HCT116 (cell line): ENCODE measurements around the gene SNRPA1. TPM values are rescaled to one million over a fixed set of nuclear protein-coding genes. Genes with fewer than 3 reads are reported as not detected.

Experiments
- ATAC-seq: fragments of 200-7000 bp; cut with Tn5 transposase; 2 replicates; pipeline ENCODE4 v1.9.1; 2020; ENCODE audit warnings: mild to moderate bottlenecking, moderate library complexity
- BruUV-seq: library from RNA; stranded (reverse); fragments of 400-500 nt; replicated peaks from 2 replicates; lab custom pipeline; 2021; lab: Mats Ljungman, UMichigan
- CTCF ChIA-PET: fragments of 300-600 bp; sonication (Branson Sonifier 250); formaldehyde crosslinking; loops from one replicate; lab custom pipeline; 2021; ENCODE audit warnings: antibody characterized with exemption; lab: Charles Lee
- POLR2A ChIA-PET: fragments of 300-600, 350-600 bp; sonication (Branson Sonifier 250); formaldehyde crosslinking; loops from one replicate; lab custom pipeline; 2021; ENCODE audit warnings: antibody characterized with exemption; lab: Charles Lee
- RAD21 ChIA-PET, 2 experiments: fragments of 300-600 bp; sonication (Branson Sonifier 250); formaldehyde crosslinking; loops; one replicate each; lab custom pipeline; 2023; ENCODE audit warnings: low total read pairs in 2 of 2; ENCODE audit not compliant: uncharacterized antibody in 2 of 2, unreplicated experiment in 2 of 2, low non-redundant PET in 1 of 2; lab: Charles Lee
- DNase-seq: peaks from one replicate; pipeline ENCODE4 v3.0.0-alpha.2; 2010; ENCODE audit warnings: low read depth, low spot score
- H2AFZ ChIP-seq: fragments of 200-600 bp; shearing (Covaris generic), sonication (generic); 2 replicates; pipeline ENCODE4 v1.6.1; 2017; ENCODE audit warnings: low read depth, mixed run types, mixed read lengths, antibody characterized with exemption, low read length; ENCODE audit not compliant: poor library complexity, severe bottlenecking
- H3K27ac ChIP-seq: 2 replicates; pipeline ENCODE4 v1.5.1; 2012; ENCODE audit warnings: low read depth, low read length
- H3K27me3 ChIP-seq: fragments of 200-600 bp; sonication (generic); 2 replicates; pipeline ENCODE4 v1.6.1; 2016; ENCODE audit warnings: mixed run types, low read length, mixed read lengths; ENCODE audit not compliant: insufficient read depth
- H3K36me3 ChIP-seq, 2 experiments: fragments of 200-500 bp in 1 of 2; fragments of 200-600 bp in 1 of 2; sonication (Bioruptor generic) in 1 of 2; sonication (generic) in 1 of 2; 2 replicates each; pipeline versions ENCODE4 v1.5.1 to v1.6.1; 2014 to 2016; ENCODE audit warnings: low read length in 2 of 2, inconsistent platforms in 1 of 2, mixed read lengths in 1 of 2, mixed run types in 1 of 2; ENCODE audit not compliant: insufficient read depth in 2 of 2, control insufficient read depth in 1 of 2
- H3K4me1 ChIP-seq, 2 experiments: fragments of 200-600 bp in 1 of 2; sonication (generic) in 1 of 2; 2 replicates each; pipeline versions ENCODE4 v1.5.1 to v1.6.1; 2012 to 2017; ENCODE audit warnings: low read length in 2 of 2, inconsistent platforms in 1 of 2, mild to moderate bottlenecking in 1 of 2, mixed read lengths in 1 of 2, mixed run types in 1 of 2, moderate library complexity in 1 of 2; ENCODE audit not compliant: insufficient read depth in 2 of 2, control insufficient read depth in 1 of 2
- H3K4me2 ChIP-seq: fragments of 200-600 bp; sonication (generic); 2 replicates; pipeline ENCODE4 v1.6.1; 2017; ENCODE audit warnings: mixed run types, low read length, mixed read lengths
- H3K4me3 ChIP-seq, 2 experiments: fragments of 200-600 bp in 1 of 2; sonication (generic) in 1 of 2; replicated peaks in 1 of 2; 2 replicates each; pipeline ENCODE4 v1.5.1; 2011 to 2016; ENCODE audit warnings: low read length in 2 of 2, control low read depth in 1 of 2, low read depth in 1 of 2, mild to moderate bottlenecking in 1 of 2, mixed read lengths in 1 of 2, mixed run types in 1 of 2
- H3K79me2 ChIP-seq: fragments of 200-600 bp; sonication (generic); 2 replicates; pipeline ENCODE4 v1.6.1; 2017; ENCODE audit warnings: mild to moderate bottlenecking, mixed run types, low read length, moderate library complexity, mixed read lengths; ENCODE audit not compliant: insufficient read depth
- H3K9ac ChIP-seq: fragments of 200-600 bp; sonication (generic); 2 replicates; pipeline ENCODE4 v1.6.1; 2016; ENCODE audit warnings: low read length, mixed read lengths
- H3K9me2 ChIP-seq: fragments of 200-600 bp; sonication (generic), shearing (Covaris generic); 2 replicates; pipeline ENCODE4 v1.6.1; 2017; ENCODE audit warnings: mixed run types, mild to moderate bottlenecking, moderate library complexity; ENCODE audit not compliant: insufficient read depth
- H3K9me3 ChIP-seq, 2 experiments: fragments of 200-500 bp in 1 of 2; fragments of 200-600 bp in 1 of 2; sonication (Bioruptor generic) in 1 of 2; sonication (generic) in 1 of 2; 2 replicates each; pipeline ENCODE4 v1.6.1; 2014 to 2017; ENCODE audit warnings: low read length in 2 of 2, mixed read lengths in 2 of 2, inconsistent platforms in 1 of 2, low read depth in 1 of 2, mild to moderate bottlenecking in 1 of 2, mixed run types in 1 of 2, moderate library complexity in 1 of 2; ENCODE audit not compliant: control insufficient read depth in 1 of 2, insufficient read depth in 1 of 2
- H4K20me1 ChIP-seq: fragments of 200-600 bp; sonication (generic), shearing (Covaris generic); 2 replicates; pipeline ENCODE4 v1.6.1; 2017; ENCODE audit warnings: mixed run types, mild to moderate bottlenecking, moderate library complexity; ENCODE audit not compliant: insufficient read depth
- CBX3 ChIP-seq: IDR thresholded peaks from 2 replicates; pipeline ENCODE4 v1.6.1; 2012; ENCODE audit warnings: low read depth
- CTCF ChIP-seq, 3 experiments: fragments of 200-600 bp in 1 of 3; sonication (generic) in 1 of 3; IDR thresholded peaks in 2 of 3; conservative IDR thresholded peaks in 1 of 3; 2 replicates each; pipeline ENCODE4 v1.5.1; 2012 to 2017; ENCODE audit warnings: low read depth in 2 of 3, low read length in 2 of 3, antibody characterized with exemption in 1 of 3, borderline replicate concordance in 1 of 3, control low read depth in 1 of 3, mild to moderate bottlenecking in 1 of 3, mixed read lengths in 1 of 3, mixed run types in 1 of 3, moderate library complexity in 1 of 3; ENCODE audit not compliant: insufficient read depth in 1 of 3
- EGR1 ChIP-seq: IDR thresholded peaks from 2 replicates; pipeline ENCODE4 v1.6.1; 2012; ENCODE audit warnings: low read depth
- EZH2 ChIP-seq: fragments of 200-600 bp; sonication (generic); IDR thresholded peaks from 2 replicates; pipeline ENCODE4 v1.6.1; 2017; ENCODE audit warnings: antibody characterized with exemption, mixed run types
- EZH2phosphoT487 ChIP-seq: fragments of 200-600 bp; IDR thresholded peaks from 2 replicates; pipeline ENCODE4 v1.6.1; 2018; ENCODE audit warnings: antibody characterized with exemption, borderline replicate concordance
- FOSL1 ChIP-seq: IDR thresholded peaks from 2 replicates; pipeline ENCODE4 v1.6.1; 2012; ENCODE audit warnings: low read depth
- MAX ChIP-seq: IDR thresholded peaks from 2 replicates; pipeline ENCODE4 v1.6.1; 2012
- POLR2AphosphoS5 ChIP-seq: IDR thresholded peaks from 2 replicates; pipeline ENCODE4 v1.6.1; 2011; ENCODE audit warnings: mild to moderate bottlenecking, low read depth, low read length, moderate library complexity
- SP1 ChIP-seq: IDR thresholded peaks from 2 replicates; pipeline ENCODE4 v1.6.1; 2012; ENCODE audit warnings: low read depth
- SRF ChIP-seq: IDR thresholded peaks from 2 replicates; pipeline ENCODE4 v1.6.1; 2012; ENCODE audit warnings: low read depth
- TCF7L2 ChIP-seq: IDR thresholded peaks from 2 replicates; pipeline ENCODE4 v1.7.0; 2011; ENCODE audit warnings: borderline replicate concordance, inconsistent platforms; ENCODE audit not compliant: insufficient read depth, insufficient read length; ENCODE audit errors: extremely low read depth
- ZNF274 ChIP-seq: fragments of 200-500 bp; sonication (Bioruptor generic); IDR thresholded peaks from 2 replicates; pipeline ENCODE4 v1.6.1; 2014; ENCODE audit warnings: mild to moderate bottlenecking, low read depth, low read length, inconsistent platforms
- intact Hi-C: fragments of 100-400 bp; cut with micrococcal nuclease; formaldehyde crosslinking; loops from 2 replicates; pipeline ENCODE4 v1.10.0; 2022
- total RNA-seq: library from RNA; stranded (reverse); gene quantifications from one replicate; pipeline ENCODE4 v1.2.1, GENCODE V29; 2021; ENCODE audit not compliant: unreplicated experiment

The SNRPA1 gene
- total RNA-seq, 1 experiment from 2014 or later, result 104 TPM

GRCh38 chr15:101310161-101310480, 15.1 kb upstream of the SNRPA1 start:
- no peak overlapping the region for H2AFZ ChIP-seq
- no peaks in the 10 kb centered on the region for H3K9me2 ChIP-seq
- no peaks in the 10 kb centered on the region for H3K9me3 ChIP-seq
- TF ChIP-seq EZH2 (no peak), CTCF (IDR thresholded peaks at IDR 0.05 in 2 of 3, conservative IDR thresholded peaks at IDR 0.05 in 1 of 3; ENCODE audit: borderline replicate concordance in 1 of 3, insufficient read depth in 1 of 3, low read depth in 2 of 3, low read length in 2 of 3) (no peak), CBX3 (no peak), SRF (no peak), TCF7L2 (no peak), FOSL1 (no peak), MAX (no peak)
- H3K36me3 ChIP-seq, result no peaks in the 10 kb centered on the region
- POLR2A ChIA-PET, result no interaction called here
- no TSS peak for BruUV-seq
- no peak overlapping the region for H3K4me2 ChIP-seq
- no peaks in the 10 kb centered on the region for H3K79me2 ChIP-seq
- H3K27ac ChIP-seq, result no peak overlapping the region
- no peaks in the 10 kb centered on the region for H3K4me1 ChIP-seq
- CTCF ChIA-PET, result no interaction called here
- RAD21 ChIA-PET, result no interaction called here
- no peak for DNase-seq
- no peaks in the 10 kb centered on the region for H4K20me1 ChIP-seq
- intact Hi-C loops, result no loop called here
- H3K27me3 ChIP-seq, result no peaks in the 10 kb centered on the region
- no peak for ATAC-seq
- H3K4me3 ChIP-seq, result no peak overlapping the region
- H3K9ac ChIP-seq, result no peak overlapping the region

GRCh38 chr15:101309436-101310160, 14.6 kb upstream of the SNRPA1 start:
- Histone ChIP-seq H2AFZ (no peak overlapping the region), H3K9ac (no peak overlapping the region), H3K4me3 (no peak overlapping the region), H3K36me3 (no peaks in the 10 kb centered on the region), H3K27me3 (no peaks in the 10 kb centered on the region), H3K4me2 (no peak overlapping the region), H3K27ac (no peak overlapping the region), H3K79me2 (no peaks in the 10 kb centered on the region), H3K9me3 (no peaks in the 10 kb centered on the region), H3K9me2 (no peaks in the 10 kb centered on the region), H3K4me1 (no peaks in the 10 kb centered on the region), H4K20me1 (no peaks in the 10 kb centered on the region)
- TF ChIP-seq EZH2phosphoT487 (no peak), SRF (no peak), TCF7L2 (no peak), SP1 (no peak), POLR2AphosphoS5 (no peak), EGR1 (no peak), ZNF274 (no peak), CBX3 (no peak), FOSL1 (no peak)
- CTCF ChIA-PET, result no interaction called here
- RAD21 ChIA-PET, result no interaction called here
- no peak for DNase-seq
- intact Hi-C loops, result no loop called here
- POLR2A ChIA-PET, result no interaction called here
- ATAC-seq, result no peak
- no TSS peak for BruUV-seq
